PFSK-1 (cell line): Measurements from ENCODE around the gene FCAMR.

Experiments used
- POLR2AphosphoS5 ChIP-seq: IDR thresholded peaks from 2 replicates; pipeline ENCODE4 v1.6.1; 2012; ENCODE audit warnings: low read depth, mild to moderate bottlenecking, control low read depth, low read length, moderate library complexity
- TAF1 ChIP-seq: IDR thresholded peaks from 2 replicates; pipeline ENCODE4 v1.6.1; 2012; ENCODE audit warnings: low read length, control low read depth, borderline replicate concordance; ENCODE audit not compliant: insufficient read depth

GRCh38 chr1:206926286-206926685, 44.0 kb downstream of the FCAMR start:
- TF ChIP-seq TAF1 (no peak), POLR2AphosphoS5 (no peak)
